ENCODE data around the gene HEATR3.

Gene HEATR3

DNA sequence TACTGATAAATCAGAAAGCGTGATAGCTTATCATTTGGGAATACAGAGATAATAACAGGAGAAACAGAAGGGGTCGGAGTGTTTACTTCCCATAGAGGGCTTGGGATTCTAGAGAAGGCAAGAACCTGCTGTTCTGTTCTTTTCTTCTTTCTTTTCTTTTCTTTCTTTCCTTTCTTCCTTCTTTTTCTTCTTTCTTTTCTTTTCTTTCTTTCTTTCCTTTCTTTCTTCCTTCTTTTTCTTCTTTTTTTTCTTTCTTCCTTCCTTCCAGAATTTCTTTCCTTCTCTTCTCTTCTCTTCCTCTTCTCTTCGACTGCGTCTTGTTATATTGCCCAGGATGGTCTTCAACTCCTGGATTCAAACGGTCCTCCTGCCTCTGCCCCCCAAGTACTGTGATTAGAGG is 22.4 kb upstream of the HEATR3 start:
- H3F3A ChIP-seq (ENCODE audit: control insufficient read depth, insufficient read depth), result no peaks in the 10 kb centered on the region
- H3K79me2 ChIP-seq (ENCODE audit: control insufficient read depth, low read length), result no peaks in the 10 kb centered on the region
- H3K27me3 ChIP-seq (ENCODE audit: control insufficient read depth, low read length), result peaks cover 9% of the 10 kb centered on the region; the same call in 1 of the 2 replicates
- no peaks in the 10 kb centered on the region for H3K4me1 ChIP-seq (ENCODE audit: control insufficient read depth, low read length)
- no peaks in the 10 kb centered on the region for H3K9me2 ChIP-seq (replicated peaks; ENCODE audit: control insufficient read depth, low read length)
- no peaks in the 10 kb centered on the region for H4K20me1 ChIP-seq (ENCODE audit: control insufficient read depth, insufficient read depth, low read depth, low read length)
- no peak overlapping the region for H3K4me2 ChIP-seq (ENCODE audit: low read length)
- H3K9me3 ChIP-seq (ENCODE audit: control insufficient read depth, insufficient read depth, low read length), result no peaks in the 10 kb centered on the region
- no peaks in the 10 kb centered on the region for H3K36me3 ChIP-seq (ENCODE audit: control insufficient read depth, low read length)
- no peak for TF ChIP-seq EZH2phosphoT487 (IDR thresholded peaks at IDR 0.05; ENCODE audit: borderline replicate concordance, low read length)
- TF ChIP-seq, protein P1, sequence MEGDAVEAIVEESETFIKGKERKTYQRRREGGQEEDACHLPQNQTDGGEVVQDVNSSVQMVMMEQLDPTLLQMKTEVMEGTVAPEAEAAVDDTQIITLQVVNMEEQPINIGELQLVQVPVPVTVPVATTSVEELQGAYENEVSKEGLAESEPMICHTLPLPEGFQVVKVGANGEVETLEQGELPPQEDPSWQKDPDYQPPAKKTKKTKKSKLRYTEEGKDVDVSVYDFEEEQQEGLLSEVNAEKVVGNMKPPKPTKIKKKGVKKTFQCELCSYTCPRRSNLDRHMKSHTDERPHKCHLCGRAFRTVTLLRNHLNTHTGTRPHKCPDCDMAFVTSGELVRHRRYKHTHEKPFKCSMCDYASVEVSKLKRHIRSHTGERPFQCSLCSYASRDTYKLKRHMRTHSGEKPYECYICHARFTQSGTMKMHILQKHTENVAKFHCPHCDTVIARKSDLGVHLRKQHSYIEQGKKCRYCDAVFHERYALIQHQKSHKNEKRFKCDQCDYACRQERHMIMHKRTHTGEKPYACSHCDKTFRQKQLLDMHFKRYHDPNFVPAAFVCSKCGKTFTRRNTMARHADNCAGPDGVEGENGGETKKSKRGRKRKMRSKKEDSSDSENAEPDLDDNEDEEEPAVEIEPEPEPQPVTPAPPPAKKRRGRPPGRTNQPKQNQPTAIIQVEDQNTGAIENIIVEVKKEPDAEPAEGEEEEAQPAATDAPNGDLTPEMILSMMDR (IDR thresholded peaks at IDR 0.05; ENCODE audit: low read depth, low read length, poor library complexity, severe bottlenecking), result no peak
- H3K4me3 ChIP-seq (ENCODE audit: low read length), result no peak overlapping the region
- H3K27ac ChIP-seq (ENCODE audit: low read depth, low read length), result no peak overlapping the region

DNA sequence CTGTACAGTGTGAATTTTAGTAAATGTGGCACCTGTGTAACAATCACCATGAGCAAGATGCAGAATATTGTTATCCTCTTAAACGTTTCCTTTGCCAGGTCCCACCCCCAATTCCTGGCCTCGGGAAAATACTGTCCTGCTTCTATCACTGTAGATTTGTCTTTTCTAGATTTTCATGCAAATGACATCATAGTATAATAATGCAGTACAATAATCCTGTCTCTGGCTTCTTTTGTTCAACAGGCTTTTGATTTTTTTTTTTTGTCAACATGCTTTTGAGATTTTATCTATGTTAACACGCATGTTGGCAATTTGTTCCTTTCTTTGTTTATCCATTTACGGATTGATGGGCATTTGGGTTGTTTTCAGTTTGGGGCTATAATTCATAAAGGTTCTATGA is 20.4 kb upstream of the HEATR3 start:
- no peaks in the 10 kb centered on the region for H3K79me2 ChIP-seq (ENCODE audit: control insufficient read depth, low read length)
- no peaks in the 10 kb centered on the region for H3F3A ChIP-seq (ENCODE audit: control insufficient read depth, insufficient read depth)
- H3K4me1 ChIP-seq (ENCODE audit: control insufficient read depth, low read length), result no peaks in the 10 kb centered on the region
- H3K4me2 ChIP-seq (ENCODE audit: low read length), result no peak overlapping the region
- H3K27ac ChIP-seq (ENCODE audit: low read depth, low read length), result no peak overlapping the region
- H4K20me1 ChIP-seq (ENCODE audit: control insufficient read depth, insufficient read depth, low read depth, low read length), result no peaks in the 10 kb centered on the region
- H3K9me3 ChIP-seq (ENCODE audit: control insufficient read depth, insufficient read depth, low read length), result no peaks in the 10 kb centered on the region
- no peaks in the 10 kb centered on the region for H3K36me3 ChIP-seq (ENCODE audit: control insufficient read depth, low read length)
- H3K4me3 ChIP-seq (ENCODE audit: low read length), result no peak overlapping the region
- no peaks in the 10 kb centered on the region for H3K9me2 ChIP-seq (replicated peaks; ENCODE audit: control insufficient read depth, low read length)
- no peak for TF ChIP-seq EZH2phosphoT487 (IDR thresholded peaks at IDR 0.05; ENCODE audit: borderline replicate concordance, low read length)
- TF ChIP-seq, protein P1 (IDR thresholded peaks at IDR 0.05; ENCODE audit: low read depth, low read length, poor library complexity, severe bottlenecking), result no peak
- H3K27me3 ChIP-seq (ENCODE audit: control insufficient read depth, low read length), result peaks cover 9% of the 10 kb centered on the region; the same call in 1 of the 2 replicates

DNA sequence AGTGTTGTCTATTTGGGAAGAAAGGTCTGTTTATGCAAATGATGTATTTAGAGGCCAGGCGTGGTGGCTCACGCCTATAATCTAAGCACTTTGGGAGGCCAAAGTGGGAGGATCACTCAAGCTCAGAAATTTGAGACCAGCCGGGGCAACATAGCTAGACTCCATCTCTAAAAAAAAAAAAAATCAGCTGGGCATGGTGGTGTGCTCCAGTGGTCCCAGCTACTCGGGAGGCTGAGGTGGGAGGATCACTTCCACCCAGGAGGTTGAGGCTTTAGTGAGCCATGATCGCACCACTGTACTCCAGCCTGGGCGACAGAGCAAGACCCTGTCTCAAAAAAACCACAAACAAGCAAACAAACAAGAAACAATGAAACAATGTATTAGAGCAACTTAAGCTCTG is 18.9 kb upstream of the HEATR3 start:
- TF ChIP-seq EZH2phosphoT487 (IDR thresholded peaks at IDR 0.05; ENCODE audit: borderline replicate concordance, low read length), result no peak
- TF ChIP-seq, protein P1 (IDR thresholded peaks at IDR 0.05; ENCODE audit: low read depth, low read length, poor library complexity, severe bottlenecking), result no peak
- no peaks in the 10 kb centered on the region for H3K79me2 ChIP-seq (ENCODE audit: control insufficient read depth, low read length)
- H3K9me3 ChIP-seq (ENCODE audit: control insufficient read depth, insufficient read depth, low read length), result no peaks in the 10 kb centered on the region

More for the DNA sequence above, 18.9 kb upstream of the HEATR3 start:
- H3K9me2 ChIP-seq (replicated peaks; ENCODE audit: control insufficient read depth, low read length), result no peaks in the 10 kb centered on the region
- no peak overlapping the region for H3K27ac ChIP-seq (ENCODE audit: low read depth, low read length)
- H3K36me3 ChIP-seq (ENCODE audit: control insufficient read depth, low read length), result no peaks in the 10 kb centered on the region
- H3K27me3 ChIP-seq (ENCODE audit: control insufficient read depth, low read length), result peaks cover 15% of the 10 kb centered on the region; the same call in 1 of the 2 replicates
- no peaks in the 10 kb centered on the region for H3K4me1 ChIP-seq (ENCODE audit: control insufficient read depth, low read length)
- H4K20me1 ChIP-seq (ENCODE audit: control insufficient read depth, insufficient read depth, low read depth, low read length), result no peaks in the 10 kb centered on the region
- no peaks in the 10 kb centered on the region for H3F3A ChIP-seq (ENCODE audit: control insufficient read depth, insufficient read depth)
- no peak overlapping the region for H3K4me3 ChIP-seq (ENCODE audit: low read length)
- no peak overlapping the region for H3K4me2 ChIP-seq (ENCODE audit: low read length)

Measured in DOHH2 (cell line).